GM12878 (cell line): ENCODE results near the gene SHOC2. TPM values are rescaled to one million over a fixed set of nuclear protein-coding genes. Genes with fewer than 3 reads are reported as not detected.

ENCODE experiments used
- ATAC-seq: fragments of 200-7000 bp; cut with Tn5 transposase; 3 replicates; pipeline ENCODE4 v1.9.1; 2020; ENCODE audit warnings: mild to moderate bottlenecking, moderate library complexity
- BruUV-seq: library from RNA; stranded (reverse); fragments of 400-500 nt; replicated peaks from 2 replicates; lab custom pipeline; 2021; lab: Mats Ljungman, UMichigan
- CTCF ChIA-PET: fragments of 300-600 bp; sonication (Branson Sonifier 250); formaldehyde crosslinking; extraction: SDS; loops from one replicate; lab custom pipeline; 2021; ENCODE audit warnings: inconsistent platforms; lab: Yijun Ruan, JAX
- POLR2A ChIA-PET: fragments of 350-600 bp; formaldehyde crosslinking; extraction: SDS; loops from one replicate; lab custom pipeline; 2021; ENCODE audit warnings: inconsistent platforms; lab: Charles Lee
- RAD21 ChIA-PET: fragments of 300-600 bp; sonication (Branson Sonifier 250); formaldehyde crosslinking; loops from one replicate; lab custom pipeline; 2023; ENCODE audit warnings: antibody characterized with exemption; ENCODE audit not compliant: unreplicated experiment; lab: Charles Lee
- SMC1A ChIA-PET: fragments of 300-600 bp; sonication (Branson Sonifier 250); formaldehyde crosslinking; loops from one replicate; lab custom pipeline; 2023; ENCODE audit not compliant: unreplicated experiment, uncharacterized antibody; lab: Charles Lee
- DNase-seq: peaks from one replicate; pipeline ENCODE4 v3.0.0-alpha.2; 2011; ENCODE audit warnings: low read depth, low spot score
- FAIRE-seq: peaks from 3 replicates; lab custom pipeline; 2011; peaks lifted over from hg19 to GRCh38; lab: Jason Lieb, UNC
- H2AFZ ChIP-seq: 2 replicates; pipeline ENCODE4 v1.6.0; 2011; ENCODE audit warnings: low read depth, low read length, control low read depth; ENCODE audit not compliant: control insufficient read depth
- H3K27ac ChIP-seq: 2 replicates; pipeline ENCODE4 v1.5.1; 2011; ENCODE audit warnings: control low read depth; ENCODE audit not compliant: control insufficient read depth, insufficient read depth
- H3K27me3 ChIP-seq, 2 experiments: replicated peaks in 1 of 2; 2 replicates each; pipeline versions ENCODE4 v1.6.0 to v1.6.1; 2011; ENCODE audit warnings: low read length in 1 of 2; ENCODE audit not compliant: control insufficient read depth in 2 of 2, insufficient read depth in 2 of 2
- H3K36me3 ChIP-seq, 2 experiments: 2 replicates each; pipeline ENCODE4 v1.5.1; 2011; ENCODE audit warnings: low read length in 1 of 2; ENCODE audit not compliant: control insufficient read depth in 2 of 2, insufficient read depth in 2 of 2
- H3K4me1 ChIP-seq: 2 replicates; pipeline ENCODE4 v1.6.1; 2011; ENCODE audit warnings: mild to moderate bottlenecking, low read length, moderate library complexity, mixed read lengths; ENCODE audit not compliant: control insufficient read depth, insufficient read depth
- H3K4me2 ChIP-seq: 2 replicates; pipeline ENCODE4 v1.6.0; 2011; ENCODE audit warnings: control low read depth; ENCODE audit not compliant: control insufficient read depth, insufficient read depth
- H3K4me3 ChIP-seq: fragments of 200-600 bp; sonication (generic); 2 replicates; pipeline ENCODE4 v1.5.1; 2016
- H3K79me2 ChIP-seq: 2 replicates; pipeline ENCODE4 v1.6.0; 2011; ENCODE audit warnings: low read length; ENCODE audit not compliant: control insufficient read depth, insufficient read depth
- H3K9ac ChIP-seq: 2 replicates; pipeline ENCODE4 v1.8.0; 2011; ENCODE audit warnings: low read length, control low read depth, mixed read lengths; ENCODE audit not compliant: control insufficient read depth, insufficient read depth
- H3K9me3 ChIP-seq: replicated peaks from 3 replicates; pipeline ENCODE4 v1.5.1; 2011; ENCODE audit warnings: mild to moderate bottlenecking, low read length; ENCODE audit not compliant: control insufficient read depth, insufficient read depth
- H4K20me1 ChIP-seq: 2 replicates; pipeline ENCODE4 v1.6.0; 2011; ENCODE audit not compliant: control insufficient read depth, insufficient read depth
- CUX1 ChIP-seq: IDR thresholded peaks from 2 replicates; pipeline ENCODE4 v1.6.1; 2012; ENCODE audit warnings: improper control_type of control experiment, low read depth, low read length; ENCODE audit not compliant: insufficient replicate concordance
- HDAC6 ChIP-seq: fragments of 200-600 bp; sonication (generic); IDR thresholded peaks from one replicate; pipeline ENCODE4 v1.8.0; 2017; ENCODE audit warnings: antibody characterized with exemption; ENCODE audit not compliant: unreplicated experiment
- HDGF ChIP-seq: fragments of 450-650 bp; IDR thresholded peaks from 2 replicates; pipeline ENCODE4 v1.6.1; 2016; ENCODE audit warnings: antibody characterized with exemption
- JUND ChIP-seq: IDR thresholded peaks from 2 replicates; pipeline ENCODE4 v1.6.1; 2012; ENCODE audit warnings: low read depth, mild to moderate bottlenecking, low read length, improper control_type of control experiment, moderate library complexity
- MEF2B ChIP-seq: fragments of 450-650 bp; IDR thresholded peaks from 2 replicates; pipeline ENCODE4 v1.6.1; 2018; ENCODE audit warnings: mild to moderate bottlenecking, moderate library complexity; ENCODE audit not compliant: partially characterized antibody, poor library complexity, severe bottlenecking
- NRF1 ChIP-seq: conservative IDR thresholded peaks from 2 replicates; pipeline ENCODE4 v1.6.1; 2011; ENCODE audit warnings: mild to moderate bottlenecking, low read depth, low read length, improper control_type of control experiment
- PAX5 ChIP-seq: IDR thresholded peaks from 2 replicates; pipeline ENCODE4 v1.6.1; 2011; ENCODE audit warnings: low read depth, low read length, borderline replicate concordance
- RUNX3 ChIP-seq: IDR thresholded peaks from 2 replicates; pipeline ENCODE4 v1.6.1; 2012; ENCODE audit warnings: low read length, inconsistent platforms
- SMARCA5 ChIP-seq: fragments of 450-650 bp; IDR thresholded peaks from 2 replicates; pipeline ENCODE4 v1.6.1; 2017; ENCODE audit warnings: mild to moderate bottlenecking
- SP1 ChIP-seq: IDR thresholded peaks from one replicate; pipeline ENCODE4 v1.6.1; 2011; ENCODE audit warnings: low read depth, low read length
- SREBF2 ChIP-seq: IDR thresholded peaks from 2 replicates; pipeline ENCODE4 v1.6.1; 2012; ENCODE audit warnings: mild to moderate bottlenecking, low read length
- STAT3 ChIP-seq: IDR thresholded peaks from 2 replicates; pipeline ENCODE4 v1.6.1; 2011; ENCODE audit warnings: low read depth, low read length, improper control_type of control experiment
- ZSCAN29 ChIP-seq: fragments of 450-650 bp; IDR thresholded peaks from 2 replicates; pipeline ENCODE4 v1.6.1; 2017; ENCODE audit warnings: mild to moderate bottlenecking, moderate library complexity
- ZZZ3 ChIP-seq: IDR thresholded peaks from 2 replicates; pipeline ENCODE4 v1.6.1; 2011; ENCODE audit warnings: low read depth; ENCODE audit not compliant: control insufficient read depth, insufficient read length
- WGBS: methylation state at CpG from one replicate; pipeline ENCODE4 v1.1.6; 2016; ENCODE audit warnings: low lambda C conversion rate; ENCODE audit not compliant: insufficient replicate concordance, insufficient coverage; ENCODE audit errors: missing lambda C conversion rate; 5-methylcytosine and 5-hydroxymethylcytosine counted together
- in situ Hi-C: fragments of 300-500 bp; cut with MboI; formaldehyde crosslinking; loops from 9 replicates; pipeline ENCODE4 v1.14.3; 2018; ENCODE audit warnings: mixed read lengths
- intact Hi-C: fragments of 100-400 bp; cut with micrococcal nuclease; formaldehyde crosslinking; loops from one replicate; pipeline ENCODE4 v1.14.2; 2022; ENCODE audit not compliant: unreplicated experiment
- polyA plus RNA-seq, 11 experiments: library from polyadenylated mRNA; depleted of rRNA in 4 of 11; unstranded in 6 of 11; stranded (reverse) in 5 of 11; fragments of >200 nt; fragmentation: Nextera tagmentation in 4 of 11; fragmentation: Illumina TruSeq in 1 of 11; extraction: Ambion mirVana in 4 of 11; extraction: Trizol in 1 of 11; gene quantifications; 1 replicate in 1 of 11; 2 replicates in 10 of 11; pipeline versions ENCODE4 v1.2.1 to v1.2.3, GENCODE V29; 2011 to 2016; ENCODE audit warnings: inconsistent platforms in 2 of 11, missing spikeins in 2 of 11, low read depth in 1 of 11
- total RNA-seq, 4 experiments: library from RNA; depleted of rRNA in 3 of 4; stranded (reverse); fragments of >200 nt in 3 of 4; fragmentation: Illumina TruSeq in 1 of 4; extraction: Trizol in 1 of 4; gene quantifications; 2 replicates each; pipeline versions ENCODE4 v1.2.1 to v1.2.3, GENCODE V29; 2013 to 2021
- TF ChIP-seq, protein P1 (sequence below): IDR thresholded peaks from 2 replicates; pipeline ENCODE4 v1.6.1; 2011; ENCODE audit warnings: borderline replicate concordance, low read depth, mild to moderate bottlenecking, moderate library complexity, low read length; ENCODE audit not compliant: insufficient read depth, poor library complexity, severe bottlenecking

Gene SHOC2
- total and polyA plus RNA-seq, 10 of the 15 experiments (the other 5 are each of a cell fraction or from before 2014, with no cell fraction given): 24.8 to 65.3 (median 42.6) TPM

DNA sequence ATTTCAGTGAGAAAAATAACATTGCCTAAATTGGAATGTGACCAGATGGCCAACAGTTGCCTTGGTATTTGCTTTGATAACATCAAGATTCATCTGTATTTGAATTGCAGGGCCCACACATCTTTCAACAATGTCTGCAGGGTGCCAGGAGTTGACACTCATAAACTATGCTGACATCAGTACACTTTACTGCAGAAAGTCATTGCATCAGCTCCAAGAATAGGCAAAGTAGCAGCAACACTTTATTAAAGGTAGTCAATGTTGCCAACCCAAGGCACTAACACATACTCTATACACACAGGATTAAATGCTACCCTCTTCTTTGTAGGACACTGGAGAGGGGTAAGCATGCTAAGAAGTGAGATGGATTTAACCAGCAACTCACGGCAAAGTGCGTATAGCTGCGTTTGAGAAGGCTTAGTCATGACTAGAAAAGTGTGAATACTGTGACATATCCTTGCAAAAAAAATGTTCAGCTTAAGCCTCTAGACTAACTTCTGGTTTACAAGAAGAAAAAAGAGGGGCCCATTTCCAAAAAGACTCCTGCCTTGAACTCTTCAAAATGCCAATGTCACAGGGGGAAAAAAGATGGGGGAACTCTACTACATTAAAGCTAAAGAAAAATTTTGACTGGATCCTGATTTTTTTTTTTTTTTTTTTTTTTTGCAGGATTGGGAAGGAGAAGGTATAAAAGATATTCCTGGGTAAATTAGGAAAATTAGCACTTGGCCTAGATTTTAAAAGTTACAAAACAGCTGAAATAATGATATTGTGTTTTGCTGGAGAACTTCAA is 2.7 kb upstream of the SHOC2 start:
- CTCF ChIA-PET: interaction anchor here (0.7 to 3.6 kb wide), 7 partner anchors 11 to 245 kb away, joined by 3 to 27 read pairs (median 3); no protein-coding TSS in a partner anchor
- no peaks in the 10 kb centered on the region for H3K27me3 ChIP-seq
- no peaks in the 10 kb centered on the region for H4K20me1 ChIP-seq
- no peak overlapping the region for H3K4me3 ChIP-seq
- H3K27ac ChIP-seq: no peak overlapping the region
- 97% methylated on average over 3 of the region's 3 CpGs for WGBS
- RAD21 ChIA-PET: interaction anchor here (0.6 to 4.5 kb wide), 13 partner anchors 11 to 303 kb away, joined by 3 to 33 read pairs (median 4); no protein-coding TSS in a partner anchor
- H3K4me1 ChIP-seq: peaks cover 7% of the 10 kb centered on the region; the same call in 1 of the 2 replicates
- no peaks in the 10 kb centered on the region for H3K36me3 ChIP-seq
- peaks cover 29% of the 10 kb centered on the region for H3K79me2 ChIP-seq
- H3K9ac ChIP-seq: no peak overlapping the region
- H3K4me2 ChIP-seq: no peak overlapping the region
- intact Hi-C loops: no loop called here
- TF ChIP-seq, protein P1, sequence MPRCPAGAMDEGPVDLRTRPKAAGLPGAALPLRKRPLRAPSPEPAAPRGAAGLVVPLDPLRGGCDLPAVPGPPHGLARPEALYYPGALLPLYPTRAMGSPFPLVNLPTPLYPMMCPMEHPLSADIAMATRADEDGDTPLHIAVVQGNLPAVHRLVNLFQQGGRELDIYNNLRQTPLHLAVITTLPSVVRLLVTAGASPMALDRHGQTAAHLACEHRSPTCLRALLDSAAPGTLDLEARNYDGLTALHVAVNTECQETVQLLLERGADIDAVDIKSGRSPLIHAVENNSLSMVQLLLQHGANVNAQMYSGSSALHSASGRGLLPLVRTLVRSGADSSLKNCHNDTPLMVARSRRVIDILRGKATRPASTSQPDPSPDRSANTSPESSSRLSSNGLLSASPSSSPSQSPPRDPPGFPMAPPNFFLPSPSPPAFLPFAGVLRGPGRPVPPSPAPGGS: no peak
- TF ChIP-seq HDAC6 (no peak), ZSCAN29 (no peak), JUND (no peak), NRF1 (no peak), ZZZ3 (no peak), PAX5 (no peak), HDGF (no peak), SREBF2 (no peak), MEF2B (no peak), STAT3 (no peak), CUX1 (no peak), RUNX3 (no peak), SP1 (no peak), SMARCA5 (no peak)
- no TSS peak for BruUV-seq
- FAIRE-seq (no peak), DNase-seq (no peak), ATAC-seq (no peak)
- in situ Hi-C loops: no loop called here
- no peaks in the 10 kb centered on the region for H3K9me3 ChIP-seq
- POLR2A ChIA-PET: interaction anchor here (0.5 to 3.3 kb wide), 16 partner anchors 9 to 783 kb away, joined by 3 to 19 read pairs (median 5); no protein-coding TSS in a partner anchor
- SMC1A ChIA-PET: interaction anchor here (0.6 to 6.4 kb wide), 17 partner anchors 12 to 459 kb away, joined by 3 to 48 read pairs (median 6); partner anchors contain the start of gene PDCD4
- no peak overlapping the region for H2AFZ ChIP-seq
